H1 (cell line): ENCODE measurements around the gene OR2F2.

Source experiments
- CBX8 ChIP-seq: fragments of 300-800, 300-1000 bp; sonication (generic); IDR thresholded peaks from 2 replicates; pipeline ENCODE4 v1.7.1; 2016; ENCODE audit warnings: low read depth, low read length, borderline replicate concordance
- CEBPB ChIP-seq: IDR thresholded peaks from 2 replicates; pipeline ENCODE4 v1.6.1; 2012; ENCODE audit warnings: low read depth, low read length
- EP300 ChIP-seq, 2 experiments: IDR thresholded peaks; 1 replicate in 1 of 2; 2 replicates in 1 of 2; pipeline ENCODE4 v1.6.1; 2011 to 2012; ENCODE audit warnings: low read depth in 2 of 2, low read length in 2 of 2, mild to moderate bottlenecking in 2 of 2, borderline replicate concordance in 1 of 2, inconsistent platforms in 1 of 2, moderate library complexity in 1 of 2
- EZH2 ChIP-seq: fragments of 200-600 bp; sonication (generic); IDR thresholded peaks from 2 replicates; pipeline ENCODE4 v1.7.1; 2012; ENCODE audit warnings: low read depth, mild to moderate bottlenecking, moderate library complexity, low read length, inconsistent platforms; ENCODE audit not compliant: severe bottlenecking
- JUND ChIP-seq: IDR thresholded peaks from 2 replicates; pipeline ENCODE4 v1.6.1; 2011; ENCODE audit warnings: mild to moderate bottlenecking, improper control_type of control experiment, low read length
- POLR2A ChIP-seq, 2 experiments: IDR thresholded peaks; 1 replicate in 1 of 2; 2 replicates in 1 of 2; pipeline ENCODE4 v1.6.1; 2011; ENCODE audit warnings: low read depth in 2 of 2, low read length in 2 of 2, mild to moderate bottlenecking in 2 of 2; ENCODE audit errors: control extremely low read depth in 1 of 2
- POLR2AphosphoS5 ChIP-seq: IDR thresholded peaks from 2 replicates; pipeline ENCODE4 v1.6.1; 2011; ENCODE audit warnings: low read depth, low read length
- RAD21 ChIP-seq, 2 experiments: IDR thresholded peaks in 1 of 2; conservative IDR thresholded peaks in 1 of 2; 2 replicates each; pipeline ENCODE4 v1.6.1; 2011; ENCODE audit warnings: low read depth in 2 of 2, low read length in 2 of 2, improper control_type of control experiment in 1 of 2, inconsistent platforms in 1 of 2, mild to moderate bottlenecking in 1 of 2, moderate library complexity in 1 of 2
- SP1 ChIP-seq: IDR thresholded peaks from 2 replicates; pipeline ENCODE4 v1.6.1; 2011; ENCODE audit warnings: low read depth, low read length
- TF ChIP-seq, protein P1 (sequence below), 3 experiments: IDR thresholded peaks; 1 replicate in 2 of 3; 2 replicates in 1 of 3; pipeline versions ENCODE4 v1.5.1 to v1.6.1; 2011; ENCODE audit warnings: low read length in 3 of 3, mild to moderate bottlenecking in 3 of 3, inconsistent platforms in 2 of 3, low read depth in 1 of 3, moderate library complexity in 1 of 3; ENCODE audit not compliant: insufficient read depth in 1 of 3; ENCODE audit errors: control extremely low read depth in 1 of 3

DNA sequence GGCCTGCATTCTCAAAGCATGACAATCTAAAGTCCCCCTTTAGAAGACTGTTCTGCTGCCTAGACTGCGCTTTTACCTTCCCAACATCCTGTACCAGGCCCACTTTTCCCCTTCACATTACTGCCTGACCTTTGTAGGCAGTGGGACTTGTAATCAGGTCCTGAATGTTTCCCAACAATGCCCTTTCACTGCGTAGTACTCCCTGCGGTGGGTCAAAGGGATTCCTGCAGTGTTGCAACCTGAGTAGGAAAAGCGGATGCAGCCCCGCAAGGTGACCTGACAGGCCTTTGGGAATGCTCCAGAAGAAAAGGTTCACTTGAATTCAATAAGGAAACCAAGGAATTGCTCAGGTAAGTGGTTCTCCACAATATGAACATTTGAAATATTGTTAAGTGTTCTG lies 28.1 kb upstream of the OR2F2 start:
- TF ChIP-seq RAD21 (IDR thresholded peaks at IDR 0.05 in 1 of 2, conservative IDR thresholded peaks at IDR 0.05 in 1 of 2; ENCODE audit: low read depth in 2 of 2, low read length in 2 of 2) (peak in 1 of 2 experiments; percentile 4; a peak in 1 of 4 replicates), EZH2 (no peak), CBX8 (no peak), SP1 (peak; percentile 66), POLR2A (IDR thresholded peaks at IDR 0.05; ENCODE audit: control extremely low read depth in 1 of 2, low read depth in 2 of 2, low read length in 2 of 2) (no peak), CEBPB (peak; percentile 98), EP300 (IDR thresholded peaks at IDR 0.05; ENCODE audit: borderline replicate concordance in 1 of 2, low read depth in 2 of 2, low read length in 2 of 2) (peak; percentile 22 to 55; a peak in 2 of 3 replicates), JUND (no peak), POLR2AphosphoS5 (no peak)
- TF ChIP-seq, protein P1, sequence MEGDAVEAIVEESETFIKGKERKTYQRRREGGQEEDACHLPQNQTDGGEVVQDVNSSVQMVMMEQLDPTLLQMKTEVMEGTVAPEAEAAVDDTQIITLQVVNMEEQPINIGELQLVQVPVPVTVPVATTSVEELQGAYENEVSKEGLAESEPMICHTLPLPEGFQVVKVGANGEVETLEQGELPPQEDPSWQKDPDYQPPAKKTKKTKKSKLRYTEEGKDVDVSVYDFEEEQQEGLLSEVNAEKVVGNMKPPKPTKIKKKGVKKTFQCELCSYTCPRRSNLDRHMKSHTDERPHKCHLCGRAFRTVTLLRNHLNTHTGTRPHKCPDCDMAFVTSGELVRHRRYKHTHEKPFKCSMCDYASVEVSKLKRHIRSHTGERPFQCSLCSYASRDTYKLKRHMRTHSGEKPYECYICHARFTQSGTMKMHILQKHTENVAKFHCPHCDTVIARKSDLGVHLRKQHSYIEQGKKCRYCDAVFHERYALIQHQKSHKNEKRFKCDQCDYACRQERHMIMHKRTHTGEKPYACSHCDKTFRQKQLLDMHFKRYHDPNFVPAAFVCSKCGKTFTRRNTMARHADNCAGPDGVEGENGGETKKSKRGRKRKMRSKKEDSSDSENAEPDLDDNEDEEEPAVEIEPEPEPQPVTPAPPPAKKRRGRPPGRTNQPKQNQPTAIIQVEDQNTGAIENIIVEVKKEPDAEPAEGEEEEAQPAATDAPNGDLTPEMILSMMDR (IDR thresholded peaks at IDR 0.05; ENCODE audit: control extremely low read depth in 1 of 3, insufficient read depth in 1 of 3, low read depth in 1 of 3, low read length in 3 of 3) = no peak
